Activated T-helper 17 cell treated with anti-CD3 and anti-CD28 coated beads, Interleukin-2, amount 50 U/mL, for 72 hours (primary cell): ENCODE results near the gene TMOD2. TPM values are rescaled to one million over a fixed set of nuclear protein-coding genes. Genes with fewer than 3 reads are reported as not detected.
A peak's percentile ranks its signal among the peaks of the same experiment; 100 is the strongest.

Experiments
- ATAC-seq: fragments of 150-1000 bp; cut with Tn5 transposase; replicated peaks from 2 replicates; pipeline ENCODE4 v1.10.0; 2021; ENCODE audit warnings: mild to moderate bottlenecking, moderate library complexity
- H3K27ac Mint-ChIP-seq: one replicate; pipeline ENCODE4 v1.8.0; 2022; ENCODE audit warnings: mixed read lengths
- H3K27me3 Mint-ChIP-seq: one replicate; pipeline ENCODE4 v1.8.0; 2022; ENCODE audit warnings: mixed read lengths
- H3K36me3 Mint-ChIP-seq: one replicate; pipeline ENCODE4 v1.8.0; 2022; ENCODE audit warnings: low read depth, mild to moderate bottlenecking, mixed read lengths
- H3K4me1 Mint-ChIP-seq: one replicate; pipeline ENCODE4 v1.8.0; 2022; ENCODE audit warnings: mixed read lengths
- H3K4me3 Mint-ChIP-seq: one replicate; pipeline ENCODE4 v1.8.0; 2022; ENCODE audit warnings: mild to moderate bottlenecking, mixed read lengths
- H3K9me3 Mint-ChIP-seq: one replicate; pipeline ENCODE4 v1.8.0; 2022; ENCODE audit warnings: mixed read lengths
- total RNA-seq, 2 donors: library from RNA; stranded (reverse); gene quantifications; one replicate each; pipeline ENCODE4 v1.2.3, GENCODE V29; 2022

TMOD2 gene
- total RNA-seq, 2 donors from 2014 or later: 2.8 to 3.8 TPM

- peak; percentile 97 for ATAC-seq
- Mint-ChIP-seq H3K27me3 (no peaks in the 10 kb centered on the region), H3K9me3 (no peaks in the 10 kb centered on the region), H3K4me1 (peaks cover 44% of the 10 kb centered on the region), H3K4me3 (peak overlapping the region; percentile 20), H3K36me3 (peaks cover 33% of the 10 kb centered on the region), H3K27ac (peak overlapping the region; percentile 26)
These were observed 24.9 kb upstream of the TMOD2 start for GRCh38 chr15:51726302-51727073.

DNA sequence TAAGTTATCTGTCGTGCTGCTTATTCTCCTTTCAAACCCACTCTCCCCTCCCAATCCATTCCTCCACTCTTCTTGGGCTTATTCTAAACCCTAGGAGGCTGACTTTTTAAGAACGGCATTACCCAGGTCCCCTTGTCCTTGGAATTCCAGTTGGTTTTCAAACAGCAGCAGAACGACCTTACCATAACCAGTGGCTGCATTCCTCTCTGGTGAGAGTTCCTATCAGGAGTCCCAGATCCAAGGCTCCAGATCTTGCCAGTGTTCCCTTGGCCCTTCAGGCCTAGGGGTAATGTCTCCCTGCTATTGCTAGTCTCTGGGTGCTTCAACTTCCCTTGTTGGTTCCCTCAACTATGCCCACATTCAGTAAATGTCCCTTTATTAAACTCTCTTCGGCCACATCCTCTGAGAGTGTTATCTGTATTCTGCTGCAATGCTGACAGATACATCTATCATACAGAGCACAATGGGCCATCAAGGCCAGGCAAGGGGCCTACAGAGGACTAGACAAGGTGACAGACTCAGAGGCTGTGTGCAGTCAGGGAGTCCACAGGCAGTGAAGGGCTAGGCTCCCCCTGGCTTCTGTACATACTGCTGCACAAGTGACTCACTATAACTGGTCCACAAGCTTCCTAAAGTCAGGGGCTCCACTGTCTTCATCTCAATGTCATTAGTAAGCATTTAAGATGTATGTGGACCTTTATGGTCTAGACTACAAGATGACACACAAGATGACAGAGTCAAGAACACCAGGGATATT is 24.1 kb upstream of the TMOD2 start:
- no peaks in the 10 kb centered on the region for H3K9me3 Mint-ChIP-seq
- H3K27ac Mint-ChIP-seq: peak overlapping the region; percentile 1
- H3K27me3 Mint-ChIP-seq: no peaks in the 10 kb centered on the region
- H3K4me1 Mint-ChIP-seq: peaks cover 45% of the 10 kb centered on the region
- peaks cover 25% of the 10 kb centered on the region for H3K36me3 Mint-ChIP-seq
- ATAC-seq: peak; percentile 41
- H3K4me3 Mint-ChIP-seq: no peak overlapping the region

DNA sequence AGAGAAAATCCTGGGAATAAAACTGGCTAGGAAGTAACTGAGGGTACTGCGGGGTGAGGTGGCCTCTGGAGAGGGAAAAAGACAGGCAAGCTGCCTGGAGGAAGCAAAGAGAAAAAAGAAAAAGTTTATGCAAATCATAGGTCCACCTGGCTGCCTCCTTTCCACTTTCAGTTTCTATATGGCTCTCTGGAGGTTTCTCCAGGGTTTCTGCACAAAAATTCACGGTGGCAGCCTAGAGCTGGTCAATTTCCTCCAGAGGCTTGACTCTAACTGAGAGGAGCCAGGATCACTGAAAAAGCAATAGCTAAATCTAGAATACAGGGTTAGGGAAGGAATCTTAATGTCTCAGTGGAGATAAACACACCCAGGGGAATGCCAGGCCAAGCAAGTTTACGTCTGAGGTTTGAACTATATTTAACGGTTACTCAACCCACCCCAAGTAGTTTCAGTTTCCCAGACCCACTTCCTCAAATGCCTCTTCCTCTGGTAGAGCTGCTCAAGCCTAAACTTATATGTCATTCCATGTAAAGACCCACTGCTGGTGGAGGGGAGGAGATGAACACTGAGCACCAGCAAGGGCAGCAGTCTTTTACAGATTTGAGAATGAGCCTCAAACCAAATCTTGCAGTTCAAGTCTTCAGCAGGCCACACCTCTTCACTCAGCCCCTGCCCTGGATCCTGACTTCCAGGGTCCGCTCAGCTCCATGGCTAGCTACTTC is 19.7 kb upstream of the TMOD2 start:
- Mint-ChIP-seq H3K27me3 (no peaks in the 10 kb centered on the region), H3K9me3 (no peaks in the 10 kb centered on the region), H3K4me3 (peak overlapping the region; percentile 80), H3K27ac (peak overlapping the region; percentile 78), H3K4me1 (peaks cover 58% of the 10 kb centered on the region), H3K36me3 (peaks cover 14% of the 10 kb centered on the region)
- ATAC-seq: peak; percentile 58

- ATAC-seq: no peak
- peak overlapping the region; percentile 78 for H3K27ac Mint-ChIP-seq
- no peaks in the 10 kb centered on the region for H3K27me3 Mint-ChIP-seq
- peaks cover 52% of the 10 kb centered on the region for H3K4me1 Mint-ChIP-seq
- H3K9me3 Mint-ChIP-seq: no peaks in the 10 kb centered on the region
- peaks cover 14% of the 10 kb centered on the region for H3K36me3 Mint-ChIP-seq
- peak overlapping the region; percentile 80 for H3K4me3 Mint-ChIP-seq
These were observed 18.8 kb upstream of the TMOD2 start for GRCh38 chr15:51732646-51733045.

GRCh38 chr15:51735228-51736010 is 16.0 kb upstream of the TMOD2 start:
- Mint-ChIP-seq H3K9me3 (no peaks in the 10 kb centered on the region), H3K27me3 (no peaks in the 10 kb centered on the region), H3K4me3 (peak overlapping the region; percentile 81), H3K36me3 (peaks cover 12% of the 10 kb centered on the region), H3K4me1 (peaks cover 63% of the 10 kb centered on the region), H3K27ac (peak overlapping the region; percentile 79)
- peak; percentile 31 for ATAC-seq

- Mint-ChIP-seq H3K36me3 (peaks cover 6% of the 10 kb centered on the region), H3K4me1 (peaks cover 56% of the 10 kb centered on the region), H3K9me3 (no peaks in the 10 kb centered on the region), H3K4me3 (peak overlapping the region; percentile 81), H3K27ac (peak overlapping the region; percentile 79), H3K27me3 (no peaks in the 10 kb centered on the region)
- peak; percentile 60 for ATAC-seq
These were observed 15.3 kb upstream of the TMOD2 start for GRCh38 chr15:51736069-51736468.

- peaks cover 48% of the 10 kb centered on the region for H3K4me1 Mint-ChIP-seq
- H3K4me3 Mint-ChIP-seq: peak overlapping the region; percentile 81
- peak; percentile 50 for ATAC-seq
- H3K9me3 Mint-ChIP-seq: no peaks in the 10 kb centered on the region
- no peaks in the 10 kb centered on the region for H3K27me3 Mint-ChIP-seq
- peak overlapping the region; percentile 79 for H3K27ac Mint-ChIP-seq
- peaks cover 6% of the 10 kb centered on the region for H3K36me3 Mint-ChIP-seq
These were observed 14.5 kb upstream of the TMOD2 start for GRCh38 chr15:51736751-51737521.

- ATAC-seq: peak; percentile 54
- Mint-ChIP-seq H3K4me1 (peaks cover 42% of the 10 kb centered on the region), H3K27me3 (no peaks in the 10 kb centered on the region), H3K36me3 (peaks cover 6% of the 10 kb centered on the region), H3K27ac (peak within 1 kb of the TSS; percentile 92), H3K4me3 (peak within 1 kb of the TSS; percentile 89), H3K9me3 (no peaks in the 10 kb centered on the region)
These were observed 13.7 kb upstream of the TMOD2 start, which contains the start of gene LYSMD2 for GRCh38 chr15:51737522-51738305. Gene LYSMD2, minus strand, starts transcription at chr15:51737655. Its CDS starts 33 bp downstream, at chr15:51737622.

DNA sequence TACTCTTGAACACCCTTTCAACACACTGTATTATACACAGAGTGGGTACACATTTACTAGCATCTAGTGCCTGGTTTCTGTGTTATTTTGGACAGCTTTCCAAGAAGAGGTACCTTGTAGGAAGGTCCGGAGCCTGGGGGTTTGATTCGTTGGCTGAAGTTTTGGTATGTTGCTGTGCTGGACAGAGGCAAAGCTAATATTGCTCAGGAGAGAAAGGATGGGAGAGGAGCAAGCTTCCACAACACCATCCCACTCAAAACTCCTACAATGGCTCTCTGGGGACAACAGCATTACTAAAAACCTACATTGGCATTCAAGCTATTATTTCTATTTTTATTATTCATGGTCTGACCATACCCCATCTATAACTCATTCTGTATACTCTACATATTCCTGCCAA is 12.8 kb upstream of the TMOD2 start:
- ATAC-seq: no peak
- Mint-ChIP-seq H3K27me3 (no peaks in the 10 kb centered on the region), H3K27ac (peak overlapping the region; percentile 92), H3K4me1 (peaks cover 34% of the 10 kb centered on the region), H3K9me3 (no peaks in the 10 kb centered on the region), H3K36me3 (no peaks in the 10 kb centered on the region), H3K4me3 (peak overlapping the region; percentile 89)

DNA sequence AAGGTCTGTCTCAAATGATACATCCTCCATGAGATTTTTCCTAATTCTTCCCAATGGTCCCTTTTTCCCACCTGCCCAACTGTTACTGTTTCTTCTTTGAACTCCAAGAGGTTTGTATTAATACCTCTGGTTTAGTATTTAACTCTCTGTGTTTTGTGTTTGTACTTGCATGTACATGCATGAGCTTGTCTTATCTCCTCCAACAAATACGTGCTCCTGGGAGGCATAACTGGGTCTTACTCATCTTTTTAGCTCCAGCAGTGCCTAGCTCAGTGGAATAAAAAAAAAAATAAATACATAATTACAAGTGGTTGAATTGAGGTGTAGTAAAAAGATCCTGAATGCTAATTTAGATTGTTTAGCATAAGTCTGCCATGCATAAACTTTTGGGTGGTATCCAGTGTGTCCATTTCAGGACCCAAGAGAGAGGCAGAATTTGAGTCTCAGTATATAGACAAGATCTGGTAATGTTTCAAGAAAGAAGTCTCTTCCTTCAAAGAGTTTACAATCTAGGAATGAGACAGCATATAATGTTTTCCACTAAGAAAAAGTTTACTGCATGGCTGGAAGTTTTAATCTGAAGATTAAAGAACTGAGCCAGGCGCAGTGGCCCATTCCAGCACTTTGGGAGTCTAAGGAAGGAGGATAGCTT is 12.2 kb upstream of the TMOD2 start:
- peaks cover 32% of the 10 kb centered on the region for H3K4me1 Mint-ChIP-seq
- H3K9me3 Mint-ChIP-seq: no peaks in the 10 kb centered on the region
- peak overlapping the region; percentile 89 for H3K4me3 Mint-ChIP-seq
- H3K27me3 Mint-ChIP-seq: no peaks in the 10 kb centered on the region
- peak overlapping the region; percentile 15 for H3K27ac Mint-ChIP-seq
- ATAC-seq: no peak
- no peaks in the 10 kb centered on the region for H3K36me3 Mint-ChIP-seq

DNA sequence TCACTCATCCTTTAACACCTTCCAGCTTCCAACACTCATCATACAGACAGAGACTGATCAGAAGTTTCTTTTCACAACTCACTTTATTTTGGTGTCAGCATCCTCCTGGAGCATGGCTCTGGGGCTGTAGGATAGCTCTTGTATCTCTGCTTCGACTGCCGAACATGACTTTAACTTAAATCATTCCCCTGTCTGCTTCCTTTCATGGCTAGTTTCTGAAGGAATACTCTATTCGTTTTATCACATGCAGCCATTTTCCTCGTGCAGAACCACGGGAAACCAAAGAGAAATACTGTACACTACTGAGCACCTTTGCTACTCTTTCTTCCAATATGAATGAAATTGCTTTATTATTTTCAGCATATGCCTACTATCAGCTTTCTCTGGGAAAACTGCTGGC is 2.1 kb upstream of the TMOD2 start:
- no peaks in the 10 kb centered on the region for H3K36me3 Mint-ChIP-seq
- no peaks in the 10 kb centered on the region for H3K27me3 Mint-ChIP-seq
- peaks cover 23% of the 10 kb centered on the region for H3K4me1 Mint-ChIP-seq
- no peak for ATAC-seq
- H3K4me3 Mint-ChIP-seq: no peak overlapping the region
- no peaks in the 10 kb centered on the region for H3K9me3 Mint-ChIP-seq
- no peak overlapping the region for H3K27ac Mint-ChIP-seq

DNA sequence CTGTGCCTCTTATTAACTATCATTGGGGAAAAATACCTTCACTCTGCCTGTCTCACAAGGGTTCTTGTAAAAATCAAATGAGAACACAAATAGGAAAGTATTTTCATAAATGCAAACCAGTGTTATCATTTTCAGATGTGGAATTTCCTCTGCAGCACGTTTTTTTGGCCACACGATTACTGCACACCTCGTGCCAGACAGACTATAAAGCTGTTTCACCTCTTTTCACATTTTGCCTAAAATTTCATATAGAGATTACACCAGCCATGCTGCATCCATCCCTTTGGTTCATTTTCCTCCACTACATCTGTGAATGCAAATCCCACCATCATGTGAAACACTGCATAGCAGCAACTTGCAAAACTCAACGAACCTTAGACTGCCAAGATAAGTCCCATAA is 1.2 kb upstream of the TMOD2 start:
- Mint-ChIP-seq H3K27me3 (no peaks in the 10 kb centered on the region), H3K4me3 (peak overlapping the region; percentile 81), H3K27ac (no peak overlapping the region), H3K9me3 (no peaks in the 10 kb centered on the region), H3K4me1 (peaks cover 26% of the 10 kb centered on the region), H3K36me3 (no peaks in the 10 kb centered on the region)
- no peak for ATAC-seq
